Activated gamma-delta T cell (primary cell): ENCODE measurements around the gene TREML4.

ENCODE experiments used
- DNase-seq: peaks from one replicate; lab custom pipeline; 2025; lab: John Stamatoyannopoulos, UW

The TREML4 gene

GRCh38 chr6:41286544-41287346 lies 58.6 kb downstream of the TREML4 start, which contains the start of gene TREM1:
TSS of gene TREM1 (minus strand) at chr6:41286682. CDS start at chr6:41286655, 27 bp downstream.
- no peak for DNase-seq

- DNase-seq = no peak
These were observed 60.0 kb downstream of the TREML4 start for GRCh38 chr6:41288030-41288753.
